IPS DF 6.9 (cell line): ENCODE data around the gene FN1.

Source experiments
- DNase-seq: peaks from one replicate; pipeline ENCODE4 v3.0.0-alpha.2; 2013; ENCODE audit warnings: low read depth, low spot score
- H3K27ac ChIP-seq: one replicate; pipeline ENCODE4 v1.5.1; 2013; ENCODE audit warnings: low read length, control low read depth
- H3K27me3 ChIP-seq: 2 replicates; pipeline ENCODE4 v1.6.1; 2013; ENCODE audit warnings: mild to moderate bottlenecking, low read length; ENCODE audit not compliant: control insufficient read depth, insufficient read depth
- H3K36me3 ChIP-seq: 2 replicates; pipeline ENCODE4 v1.6.1; 2013; ENCODE audit warnings: low read length; ENCODE audit not compliant: control insufficient read depth, insufficient read depth
- H3K4me1 ChIP-seq: 2 replicates; pipeline ENCODE4 v1.6.1; 2013; ENCODE audit warnings: low read length; ENCODE audit not compliant: control insufficient read depth, insufficient read depth
- H3K4me3 ChIP-seq: 2 replicates; pipeline ENCODE4 v1.5.1; 2013; ENCODE audit warnings: mild to moderate bottlenecking, low read length
- H3K9me3 ChIP-seq: 2 replicates; pipeline ENCODE4 v1.6.1; 2013; ENCODE audit warnings: low read length, inconsistent platforms; ENCODE audit not compliant: control insufficient read depth, insufficient read depth
- WGBS: extraction: QIAGEN DNeasy Blood & Tissue Kit; methylation state at CpG from one replicate; pipeline ENCODE4 v1.1.7; 2013; ENCODE audit warnings: mixed read lengths, missing lambda C conversion rate; ENCODE audit not compliant: insufficient read length, insufficient coverage; 5-methylcytosine and 5-hydroxymethylcytosine counted together

FN1 gene

GRCh38 chr2:215422676-215423075, 13.2 kb downstream of the FN1 start:
- H3K4me3 ChIP-seq: no peak overlapping the region
- no peak for DNase-seq
- no peaks in the 10 kb centered on the region for H3K4me1 ChIP-seq
- no CpG with 5 or more reads among the region's 4 CpGs for WGBS
- no peaks in the 10 kb centered on the region for H3K9me3 ChIP-seq
- H3K27me3 ChIP-seq: no peaks in the 10 kb centered on the region
- H3K36me3 ChIP-seq: peaks cover 15% of the 10 kb centered on the region
- H3K27ac ChIP-seq: no peak overlapping the region

- Histone ChIP-seq H3K27ac (no peak overlapping the region), H3K9me3 (no peaks in the 10 kb centered on the region), H3K27me3 (no peaks in the 10 kb centered on the region), H3K4me3 (no peak overlapping the region), H3K4me1 (no peaks in the 10 kb centered on the region), H3K36me3 (peaks cover 15% of the 10 kb centered on the region)
- DNase-seq: no peak
- WGBS: no CpG with 5 or more reads among the region's 10 CpGs
These were observed 13.9 kb downstream of the FN1 start for GRCh38 chr2:215421859-215422461.

GRCh38 chr2:215420471-215420935, 15.4 kb downstream of the FN1 start:
- H3K4me1 ChIP-seq: no peaks in the 10 kb centered on the region
- no peaks in the 10 kb centered on the region for H3K27me3 ChIP-seq
- no peaks in the 10 kb centered on the region for H3K9me3 ChIP-seq
- peaks cover 15% of the 10 kb centered on the region for H3K36me3 ChIP-seq
- no peak overlapping the region for H3K4me3 ChIP-seq
- WGBS: no CpG with 5 or more reads among the region's 8 CpGs
- DNase-seq: no peak
- H3K27ac ChIP-seq: no peak overlapping the region

GRCh38 chr2:215419769-215420470, 15.9 kb downstream of the FN1 start:
- WGBS: no CpG with 5 or more reads among the region's 7 CpGs

GRCh38 chr2:215419113-215419512, 16.8 kb downstream of the FN1 start:
- Histone ChIP-seq H3K4me3 (no peak overlapping the region), H3K27ac (no peak overlapping the region), H3K27me3 (no peaks in the 10 kb centered on the region), H3K4me1 (no peaks in the 10 kb centered on the region), H3K36me3 (peaks cover 11% of the 10 kb centered on the region; the same call in 1 of the 2 replicates), H3K9me3 (no peaks in the 10 kb centered on the region)
- no peak for DNase-seq
- WGBS: no CpG with 5 or more reads among the region's 3 CpGs

More at GRCh38 chr2:215419769-215420470, 15.9 kb downstream of the FN1 start:
- H3K36me3 ChIP-seq: peaks cover 12% of the 10 kb centered on the region
- no peaks in the 10 kb centered on the region for H3K9me3 ChIP-seq
- H3K4me3 ChIP-seq: no peak overlapping the region
- no peaks in the 10 kb centered on the region for H3K4me1 ChIP-seq
- H3K27ac ChIP-seq: no peak overlapping the region
- no peak for DNase-seq
- no peaks in the 10 kb centered on the region for H3K27me3 ChIP-seq

- Histone ChIP-seq H3K9me3 (no peaks in the 10 kb centered on the region), H3K27me3 (no peaks in the 10 kb centered on the region), H3K36me3 (peaks cover 7% of the 10 kb centered on the region; the same call in 1 of the 2 replicates), H3K4me1 (no peaks in the 10 kb centered on the region), H3K4me3 (no peak overlapping the region), H3K27ac (no peak overlapping the region)
- no peak for DNase-seq
- no CpG with 5 or more reads among the region's 3 CpGs for WGBS
These were observed 17.6 kb downstream of the FN1 start for GRCh38 chr2:215418064-215418963.

- no CpG with 5 or more reads among the region's 4 CpGs for whole genome bisulfite sequencing
- Histone ChIP-seq H3K4me1 (no peaks in the 10 kb centered on the region), H3K9me3 (no peaks in the 10 kb centered on the region), H3K27me3 (no peaks in the 10 kb centered on the region), H3K27ac (no peak overlapping the region), H3K36me3 (peaks cover 7% of the 10 kb centered on the region; the same call in 1 of the 2 replicates), H3K4me3 (no peak overlapping the region)
- no peak for DNase-seq
These were observed 18.4 kb downstream of the FN1 start for GRCh38 chr2:215417400-215417951.

GRCh38 chr2:215416656-215417055, 19.2 kb downstream of the FN1 start:
- WGBS: no CpG with 5 or more reads among the region's 2 CpGs
- Histone ChIP-seq H3K9me3 (no peaks in the 10 kb centered on the region), H3K27ac (no peak overlapping the region), H3K4me1 (no peaks in the 10 kb centered on the region), H3K27me3 (no peaks in the 10 kb centered on the region), H3K36me3 (peaks cover 3% of the 10 kb centered on the region; the same call in 1 of the 2 replicates), H3K4me3 (no peak overlapping the region)
- DNase-seq: no peak

- no peaks in the 10 kb centered on the region for H3K27me3 ChIP-seq
- WGBS: no CpG with 5 or more reads among the region's 1 CpG
- H3K9me3 ChIP-seq: no peaks in the 10 kb centered on the region
- H3K27ac ChIP-seq: no peak overlapping the region
- no peaks in the 10 kb centered on the region for H3K4me1 ChIP-seq
- DNase-seq: no peak
- no peak overlapping the region for H3K4me3 ChIP-seq
- H3K36me3 ChIP-seq: peaks cover 3% of the 10 kb centered on the region; the same call in 1 of the 2 replicates
These were observed 19.9 kb downstream of the FN1 start for GRCh38 chr2:215415820-215416577.
